GM21723 (cell line): ENCODE measurements around the gene ADGRA1.

ENCODE experiments used
- ATAC-seq: cut with Tn5 transposase; IDR thresholded peaks from one replicate; pipeline ENCODE4 v1.9.1; 2021; ENCODE audit warnings: mild to moderate bottlenecking, moderate library complexity; ENCODE audit not compliant: unreplicated experiment

The ADGRA1 gene

GRCh38 chr10:133072720-133073390 lies 14.9 kb upstream of the ADGRA1 start:
- no peak for ATAC-seq

- no peak for ATAC-seq
Observed at GRCh38 chr10:133075346-133076137, 12.2 kb upstream of the ADGRA1 start.

- ATAC-seq: no peak
Observed at GRCh38 chr10:133076274-133077038, 11.3 kb upstream of the ADGRA1 start.

GRCh38 chr10:133079836-133080682 lies 7.7 kb upstream of the ADGRA1 start:
- ATAC-seq: no peak

GRCh38 chr10:133080683-133081040 lies 7.1 kb upstream of the ADGRA1 start:
- no peak for ATAC-seq

- ATAC-seq: no peak
Observed at GRCh38 chr10:133081636-133082035, 6.1 kb upstream of the ADGRA1 start.

- ATAC-seq: no peak
Observed at GRCh38 chr10:133082685-133083421, 4.9 kb upstream of the ADGRA1 start.

- no peak for ATAC-seq
Observed at GRCh38 chr10:133083422-133084100, 4.2 kb upstream of the ADGRA1 start.

- ATAC-seq: no peak
Observed at GRCh38 chr10:133084491-133084890, 3.2 kb upstream of the ADGRA1 start.

- no peak for ATAC-seq
Observed at GRCh38 chr10:133085251-133086125, 2.2 kb upstream of the ADGRA1 start.

- ATAC-seq: no peak
Observed at GRCh38 chr10:133086247-133086646, 1.5 kb upstream of the ADGRA1 start.

GRCh38 chr10:133087045-133087678 lies 562 bp upstream of the ADGRA1 start:
- ATAC-seq: no peak

- ATAC-seq: no peak
Observed at GRCh38 chr10:133088179-133088955, 643 bp downstream of the ADGRA1 start.

GRCh38 chr10:133088956-133089800 lies 1.5 kb downstream of the ADGRA1 start:
- ATAC-seq: no peak

GRCh38 chr10:133090101-133090500 lies 2.4 kb downstream of the ADGRA1 start:
- ATAC-seq: no peak

GRCh38 chr10:133090654-133091053 lies 2.9 kb downstream of the ADGRA1 start:
- ATAC-seq: no peak
